GM12873 (cell line): ENCODE results near the gene CHRNA3.

Experiments
- TF ChIP-seq, protein P1 (sequence below): IDR thresholded peaks from 2 replicates; pipeline ENCODE4 v1.5.1; 2012; ENCODE audit warnings: low read depth, mild to moderate bottlenecking, moderate library complexity, low read length, control low read depth; ENCODE audit not compliant: insufficient read depth; ENCODE audit errors: missing control alignments

The CHRNA3 gene

DNA sequence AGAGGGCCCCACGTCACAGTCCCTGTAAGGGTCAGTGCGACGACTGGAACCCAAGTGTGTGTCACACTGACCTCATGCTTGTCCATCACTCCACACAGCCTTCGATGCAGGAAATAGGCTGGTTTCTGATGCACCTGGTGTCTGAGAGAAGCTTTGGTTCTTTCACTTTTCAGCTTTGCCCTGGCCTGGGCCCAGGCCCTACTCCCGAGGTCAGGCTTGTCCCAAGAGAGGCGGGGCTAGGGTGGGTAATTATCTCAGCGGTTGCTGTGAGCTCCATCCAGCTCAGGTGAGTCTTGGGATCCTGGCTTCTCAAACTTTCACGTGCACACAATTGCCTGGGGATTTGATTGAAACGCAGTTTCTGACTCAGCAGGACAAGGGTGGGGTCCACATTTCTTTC lies 39.8 kb upstream of the CHRNA3 start:
- TF ChIP-seq, protein P1, sequence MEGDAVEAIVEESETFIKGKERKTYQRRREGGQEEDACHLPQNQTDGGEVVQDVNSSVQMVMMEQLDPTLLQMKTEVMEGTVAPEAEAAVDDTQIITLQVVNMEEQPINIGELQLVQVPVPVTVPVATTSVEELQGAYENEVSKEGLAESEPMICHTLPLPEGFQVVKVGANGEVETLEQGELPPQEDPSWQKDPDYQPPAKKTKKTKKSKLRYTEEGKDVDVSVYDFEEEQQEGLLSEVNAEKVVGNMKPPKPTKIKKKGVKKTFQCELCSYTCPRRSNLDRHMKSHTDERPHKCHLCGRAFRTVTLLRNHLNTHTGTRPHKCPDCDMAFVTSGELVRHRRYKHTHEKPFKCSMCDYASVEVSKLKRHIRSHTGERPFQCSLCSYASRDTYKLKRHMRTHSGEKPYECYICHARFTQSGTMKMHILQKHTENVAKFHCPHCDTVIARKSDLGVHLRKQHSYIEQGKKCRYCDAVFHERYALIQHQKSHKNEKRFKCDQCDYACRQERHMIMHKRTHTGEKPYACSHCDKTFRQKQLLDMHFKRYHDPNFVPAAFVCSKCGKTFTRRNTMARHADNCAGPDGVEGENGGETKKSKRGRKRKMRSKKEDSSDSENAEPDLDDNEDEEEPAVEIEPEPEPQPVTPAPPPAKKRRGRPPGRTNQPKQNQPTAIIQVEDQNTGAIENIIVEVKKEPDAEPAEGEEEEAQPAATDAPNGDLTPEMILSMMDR: no peak

DNA sequence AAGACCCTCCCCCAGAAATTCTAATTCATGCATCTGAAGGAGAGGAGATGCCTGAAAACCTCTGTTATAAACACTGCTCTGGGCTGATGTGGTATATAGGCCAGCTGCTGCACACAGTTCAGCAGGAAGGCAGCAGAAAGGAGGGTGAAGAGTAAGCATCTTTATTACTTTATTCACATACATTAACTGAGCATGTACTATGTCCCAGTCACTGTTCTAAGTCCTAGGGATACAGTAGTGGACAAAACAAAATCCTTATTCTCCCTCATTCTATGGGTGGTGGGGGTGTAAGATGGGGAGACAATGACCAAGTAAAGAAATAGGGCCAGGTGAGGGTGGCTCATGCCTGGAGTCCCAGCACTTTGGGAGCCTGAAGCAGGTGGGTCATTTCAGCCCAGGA lies 38.0 kb upstream of the CHRNA3 start:
- TF ChIP-seq, protein P1: no peak

DNA sequence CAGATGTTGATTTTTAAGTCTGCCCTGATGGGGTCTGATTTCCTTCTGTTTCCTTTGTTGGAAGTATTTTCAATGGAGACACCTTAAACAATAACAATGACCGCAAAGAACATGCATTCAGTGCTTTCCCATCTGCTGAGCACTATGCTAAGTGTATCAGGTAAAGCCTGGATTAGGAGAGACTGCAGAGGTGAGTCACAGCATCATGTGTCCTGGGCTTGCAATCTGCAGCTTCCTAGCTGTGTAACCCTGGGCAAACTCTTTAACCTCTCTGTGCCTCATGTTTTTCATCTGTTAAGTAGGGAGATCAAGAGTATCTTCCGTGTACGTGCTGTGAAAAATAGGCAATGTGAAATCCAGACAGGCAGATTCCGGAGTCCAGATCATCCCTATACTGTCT lies 33.5 kb upstream of the CHRNA3 start:
- TF ChIP-seq, protein P1: no peak

DNA sequence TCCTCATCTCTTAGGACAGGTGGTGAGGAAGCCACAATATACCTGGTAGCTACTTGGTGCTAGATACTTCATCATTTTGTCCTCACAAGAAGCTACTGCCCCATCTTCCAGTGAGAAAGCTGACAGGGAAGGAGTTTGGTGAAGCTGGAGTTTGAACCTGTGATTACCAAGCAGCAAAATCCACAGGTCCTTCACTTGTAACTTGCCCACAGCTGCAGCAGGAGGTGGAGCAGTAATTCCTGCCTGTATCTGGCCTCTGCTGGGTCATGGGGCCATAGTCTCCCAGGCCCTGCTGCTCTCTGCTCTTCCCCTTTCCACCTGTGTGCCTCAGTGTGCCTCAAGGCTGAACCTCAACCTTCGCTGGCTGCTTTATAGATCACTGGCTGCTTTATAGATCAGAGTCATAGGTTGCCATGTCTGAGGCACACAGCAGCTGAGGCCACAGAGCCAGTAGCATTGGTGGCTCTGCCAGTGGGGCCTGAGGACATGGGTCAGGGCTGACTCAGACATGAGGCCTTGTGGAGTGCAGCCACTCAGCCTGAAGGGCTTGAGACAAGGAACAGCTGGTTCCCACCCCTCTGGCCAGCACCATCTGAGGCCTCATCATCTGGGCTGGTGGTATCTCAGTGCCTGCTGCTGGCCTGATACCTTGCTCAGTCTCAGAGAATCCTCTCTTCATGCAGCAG lies 31.3 kb upstream of the CHRNA3 start:
- TF ChIP-seq, protein P1: no peak

DNA sequence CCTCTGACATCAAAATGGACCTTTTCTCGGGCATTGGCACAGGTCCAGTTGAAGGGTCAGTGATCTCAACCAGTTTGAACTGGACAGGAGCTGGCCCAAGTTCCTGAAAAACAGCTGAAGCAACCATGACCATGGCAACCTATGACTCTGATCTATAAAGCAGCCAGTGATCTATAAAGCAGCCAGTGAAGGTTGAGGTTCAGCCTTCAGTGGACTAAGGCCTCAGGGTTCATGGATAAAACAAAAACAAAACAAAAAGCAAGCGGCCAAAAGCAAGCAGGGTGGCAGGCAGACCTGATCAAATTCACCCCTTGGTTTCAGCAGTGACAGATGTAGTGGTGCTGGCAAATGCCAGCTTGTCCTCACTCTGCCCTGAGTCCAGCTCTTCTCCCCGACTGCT lies 30.2 kb upstream of the CHRNA3 start:
- TF ChIP-seq, protein P1: no peak

DNA sequence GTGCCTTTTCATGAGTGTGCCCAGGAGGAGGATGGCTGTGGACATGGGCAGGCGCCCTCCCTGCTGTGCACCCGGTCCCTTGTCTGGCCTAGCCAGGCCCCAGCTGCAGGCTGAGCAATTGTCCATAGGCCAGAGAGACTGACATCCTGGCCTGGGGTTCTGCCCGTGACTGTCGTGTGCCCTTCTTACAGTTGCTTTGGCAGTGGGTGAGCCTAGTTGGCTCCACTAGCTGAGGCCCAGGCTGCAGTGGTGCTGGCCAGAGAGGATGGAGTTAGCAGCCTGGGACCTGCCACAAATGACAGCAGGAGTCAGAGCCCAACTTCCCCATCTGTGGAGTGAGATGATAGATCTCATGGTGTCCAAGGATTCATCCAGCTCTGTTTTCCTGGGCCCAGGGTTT lies 29.2 kb upstream of the CHRNA3 start:
- TF ChIP-seq, protein P1: no peak

DNA sequence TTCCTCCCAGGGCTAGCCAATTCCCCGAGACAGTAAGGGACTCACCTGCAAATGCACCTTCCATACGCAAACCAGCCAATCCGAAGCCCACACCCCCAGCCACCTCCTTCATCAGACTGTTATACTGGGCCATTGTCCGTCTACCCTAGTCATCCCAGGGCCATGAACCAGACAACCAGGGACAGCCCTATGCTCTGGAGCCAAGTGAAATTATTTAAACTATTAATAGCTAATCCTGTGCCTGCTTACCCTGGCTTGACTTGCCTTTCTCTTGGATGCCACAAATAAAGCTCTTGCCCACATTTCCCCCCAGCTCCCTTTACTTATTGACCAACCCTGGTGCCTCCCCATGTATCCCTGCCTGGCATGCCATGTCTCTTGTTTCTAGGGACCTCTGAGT lies 24.2 kb upstream of the CHRNA3 start:
- TF ChIP-seq, protein P1: no peak
